Measurements from ENCODE around the gene PRICKLE4.

- TF ChIP-seq EZH2 (IDR thresholded peaks at IDR 0.05; ENCODE audit: insufficient read depth, poor library complexity, severe bottlenecking): no peak
- no peak for TF ChIP-seq EZH2phosphoT487 (IDR thresholded peaks at IDR 0.05; ENCODE audit: insufficient read depth, low read depth)
Measured at GRCh38 chr6:41836022-41836659, 55.6 kb downstream of the PRICKLE4 start.

Measured in GM23248 (cell line).